Smooth muscle cell (in vitro differentiated cells): ENCODE results near the gene VPS26B. TPM values are rescaled to one million over a fixed set of nuclear protein-coding genes. Genes with fewer than 3 reads are reported as not detected.

Experiments used
- DNase-seq: peaks from one replicate; lab custom pipeline; 2025; ENCODE audit not compliant: unreplicated experiment; lab: John Stamatoyannopoulos, UW
- H2AFZ ChIP-seq: fragments of 200-600 bp; sonication (generic); 2 replicates; pipeline ENCODE4 v1.6.0; 2016; ENCODE audit warnings: antibody characterized with exemption, low read depth, mild to moderate bottlenecking
- H3F3A ChIP-seq: fragments of 200-600 bp; sonication (generic); 2 replicates; pipeline ENCODE4 v1.6.0; 2017; ENCODE audit warnings: antibody characterized with exemption, low read depth
- H3K27ac ChIP-seq: fragments of 200-600 bp; sonication (generic); 2 replicates; pipeline ENCODE4 v1.5.1; 2016; ENCODE audit warnings: low read depth, mild to moderate bottlenecking
- H3K27me3 ChIP-seq: fragments of 200-600 bp; sonication (generic); 2 replicates; pipeline ENCODE4 v1.6.1; 2016; ENCODE audit warnings: low read depth, mild to moderate bottlenecking
- H3K36me3 ChIP-seq: fragments of 200-600 bp; sonication (generic); 2 replicates; pipeline ENCODE4 v1.5.1; 2016; ENCODE audit warnings: low read depth
- H3K4me1 ChIP-seq: fragments of 200-600 bp; sonication (generic); 2 replicates; pipeline ENCODE4 v1.5.1; 2016; ENCODE audit warnings: low read depth
- H3K4me2 ChIP-seq: fragments of 200-600 bp; sonication (generic); 2 replicates; pipeline ENCODE4 v1.6.0; 2016; ENCODE audit warnings: mild to moderate bottlenecking
- H3K4me3 ChIP-seq: fragments of 200-600 bp; sonication (generic); 2 replicates; pipeline ENCODE4 v1.5.1; 2016; ENCODE audit warnings: mild to moderate bottlenecking
- H3K79me2 ChIP-seq: fragments of 200-600 bp; sonication (generic); 2 replicates; pipeline ENCODE4 v1.6.0; 2016; ENCODE audit warnings: low read depth, mild to moderate bottlenecking
- H3K9ac ChIP-seq: fragments of 200-600 bp; sonication (generic); 2 replicates; pipeline ENCODE4 v1.6.0; 2016; ENCODE audit warnings: low read depth
- H3K9me3 ChIP-seq: fragments of 200-600 bp; sonication (generic); replicated peaks from 2 replicates; pipeline ENCODE4 v1.5.1; 2016; ENCODE audit warnings: low read depth
- H4K20me1 ChIP-seq: fragments of 200-600 bp; sonication (generic); 2 replicates; pipeline ENCODE4 v1.6.0; 2016; ENCODE audit warnings: low read depth
- WGBS: methylation state at CpG from one replicate; pipeline ENCODE4 v1.1.7; 2016; ENCODE audit warnings: low lambda C conversion rate; 5-methylcytosine and 5-hydroxymethylcytosine counted together
- polyA plus RNA-seq: library from polyadenylated mRNA; unstranded; fragments of >200 nt; fragmentation: Nextera tagmentation; extraction: Ambion mirVana; gene quantifications from 2 replicates; pipeline ENCODE4 v1.2.1, GENCODE V29; 2016
- total RNA-seq: library from RNA; depleted of rRNA; stranded (reverse); fragments of >200 nt; gene quantifications from 2 replicates; pipeline ENCODE4 v1.2.3, GENCODE V29; 2014
- TF ChIP-seq, protein P1 (sequence below): fragments of 200-600 bp; sonication (generic); IDR thresholded peaks from 2 replicates; pipeline ENCODE4 v1.5.1; 2017; ENCODE audit warnings: borderline replicate concordance, mild to moderate bottlenecking, antibody characterized with exemption; ENCODE audit not compliant: insufficient read depth, poor library complexity, severe bottlenecking

VPS26B gene
- total and polyA plus RNA-seq, 2 experiments from 2014 or later = 30.7 to 48.4 TPM

DNA sequence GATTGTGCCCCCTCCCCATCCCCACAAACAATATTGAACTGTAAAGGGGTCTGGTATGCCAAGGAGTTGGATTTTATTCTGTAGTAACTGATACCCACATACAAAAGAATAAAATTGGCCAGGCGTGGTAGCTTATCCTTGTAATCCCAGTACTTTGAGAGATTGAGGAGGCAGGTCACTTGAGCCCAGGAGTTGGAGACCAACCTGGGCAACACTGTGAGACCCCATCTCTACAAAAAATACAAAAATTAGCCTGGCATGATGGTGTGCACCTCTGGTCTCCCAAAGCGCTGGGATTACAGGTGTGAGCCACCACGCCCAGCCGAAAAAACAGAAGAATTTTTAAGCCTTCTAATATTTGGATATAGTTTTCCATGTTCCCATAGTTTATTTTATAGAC, 47.5 kb downstream of the VPS26B start:
- Histone ChIP-seq H3K4me1 (peaks cover 16% of the 10 kb centered on the region), H3F3A (no peaks in the 10 kb centered on the region), H3K4me2 (no peak overlapping the region), H3K9me3 (no peaks in the 10 kb centered on the region), H3K27me3 (peaks cover 61% of the 10 kb centered on the region), H2AFZ (no peak overlapping the region), H3K4me3 (no peak overlapping the region), H3K9ac (no peak overlapping the region), H3K27ac (no peak overlapping the region), H3K36me3 (no peaks in the 10 kb centered on the region), H4K20me1 (no peaks in the 10 kb centered on the region), H3K79me2 (no peaks in the 10 kb centered on the region)
- DNase-seq = no peak
- TF ChIP-seq, protein P1, sequence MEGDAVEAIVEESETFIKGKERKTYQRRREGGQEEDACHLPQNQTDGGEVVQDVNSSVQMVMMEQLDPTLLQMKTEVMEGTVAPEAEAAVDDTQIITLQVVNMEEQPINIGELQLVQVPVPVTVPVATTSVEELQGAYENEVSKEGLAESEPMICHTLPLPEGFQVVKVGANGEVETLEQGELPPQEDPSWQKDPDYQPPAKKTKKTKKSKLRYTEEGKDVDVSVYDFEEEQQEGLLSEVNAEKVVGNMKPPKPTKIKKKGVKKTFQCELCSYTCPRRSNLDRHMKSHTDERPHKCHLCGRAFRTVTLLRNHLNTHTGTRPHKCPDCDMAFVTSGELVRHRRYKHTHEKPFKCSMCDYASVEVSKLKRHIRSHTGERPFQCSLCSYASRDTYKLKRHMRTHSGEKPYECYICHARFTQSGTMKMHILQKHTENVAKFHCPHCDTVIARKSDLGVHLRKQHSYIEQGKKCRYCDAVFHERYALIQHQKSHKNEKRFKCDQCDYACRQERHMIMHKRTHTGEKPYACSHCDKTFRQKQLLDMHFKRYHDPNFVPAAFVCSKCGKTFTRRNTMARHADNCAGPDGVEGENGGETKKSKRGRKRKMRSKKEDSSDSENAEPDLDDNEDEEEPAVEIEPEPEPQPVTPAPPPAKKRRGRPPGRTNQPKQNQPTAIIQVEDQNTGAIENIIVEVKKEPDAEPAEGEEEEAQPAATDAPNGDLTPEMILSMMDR = no peak
- 93% methylated on average over 4 of the region's 4 CpGs for whole genome bisulfite sequencing

DNA sequence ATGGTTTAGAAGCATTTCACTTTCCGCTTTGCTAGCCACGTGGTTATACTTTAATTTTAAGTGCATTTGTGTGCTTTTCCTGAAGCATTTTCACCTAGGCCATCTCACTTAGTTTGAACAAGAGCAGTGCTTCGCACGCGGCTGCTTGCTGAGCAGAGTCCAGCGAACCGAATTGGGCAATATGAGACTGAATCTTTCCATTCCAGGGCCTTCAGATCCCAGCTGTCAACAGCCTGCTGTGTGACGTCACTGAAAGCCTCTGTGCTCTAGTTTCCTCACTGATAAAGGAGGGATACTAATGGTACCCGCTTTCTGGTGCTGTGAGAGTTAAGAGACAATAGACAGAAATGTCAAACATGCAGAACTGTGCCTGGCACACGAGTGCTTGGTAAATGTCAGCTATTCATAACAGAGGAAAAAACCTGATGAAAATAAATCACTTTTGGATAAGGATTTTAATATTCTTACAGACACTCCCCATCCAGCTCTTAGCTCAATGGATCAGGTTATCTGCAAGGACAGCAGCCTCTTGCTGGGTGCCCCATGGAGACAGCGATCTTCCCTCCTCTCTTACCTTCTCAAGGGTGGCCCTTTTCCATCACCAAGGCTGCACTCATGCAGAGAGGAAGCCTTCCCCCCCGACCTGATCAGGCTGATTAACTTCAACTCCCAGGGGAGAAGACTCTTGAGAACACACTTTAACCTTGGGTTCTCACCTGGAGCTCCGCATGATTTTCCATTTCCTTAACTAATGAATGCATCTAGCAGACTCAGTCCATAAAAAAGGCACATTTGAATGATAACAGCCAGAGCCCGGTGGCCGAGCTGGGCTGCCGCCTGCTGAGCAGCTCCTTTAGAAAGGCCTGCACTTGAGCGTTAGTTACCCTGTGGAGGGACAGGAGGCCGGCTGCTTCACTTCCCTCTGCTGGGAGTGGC, 48.2 kb downstream of the VPS26B start:
- TF ChIP-seq, protein P1 = no peak
- peaks cover 67% of the 10 kb centered on the region for H3K27me3 ChIP-seq

DNA sequence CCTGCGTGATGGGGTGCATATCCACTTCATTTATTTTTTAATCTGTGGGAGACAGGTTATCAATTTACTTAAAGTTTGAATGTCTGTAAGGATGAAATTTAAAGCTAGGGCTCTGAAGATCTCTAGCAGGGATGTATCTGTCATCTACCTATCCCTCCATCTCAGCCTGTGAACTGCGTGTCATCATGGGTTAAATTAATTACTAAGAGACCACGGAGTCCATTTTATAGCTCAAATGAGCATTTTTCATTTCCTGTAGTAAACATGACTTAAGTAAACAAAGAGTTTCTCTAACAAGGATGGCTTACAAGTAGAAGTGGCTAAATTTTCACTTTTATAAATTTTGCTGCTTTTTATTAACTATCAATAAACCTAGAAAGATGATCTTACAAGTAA, 48.8 kb downstream of the VPS26B start:
- Histone ChIP-seq H3K4me3 (no peak overlapping the region), H3K9me3 (no peaks in the 10 kb centered on the region), H2AFZ (no peak overlapping the region), H3K4me1 (peaks cover 17% of the 10 kb centered on the region), H3K27ac (no peak overlapping the region), H4K20me1 (no peaks in the 10 kb centered on the region), H3K36me3 (no peaks in the 10 kb centered on the region), H3F3A (no peaks in the 10 kb centered on the region), H3K79me2 (no peaks in the 10 kb centered on the region), H3K4me2 (no peak overlapping the region), H3K9ac (no peak overlapping the region), H3K27me3 (peaks cover 74% of the 10 kb centered on the region)
- TF ChIP-seq, protein P1 = no peak
- DNase-seq = no peak
- 25% methylated on average over 3 of the region's 3 CpGs for WGBS

More for the DNA sequence above, 48.2 kb downstream of the VPS26B start:
- H3K27ac ChIP-seq = no peak overlapping the region
- H3K79me2 ChIP-seq = no peaks in the 10 kb centered on the region
- H3K9ac ChIP-seq = no peak overlapping the region
- no peaks in the 10 kb centered on the region for H3K9me3 ChIP-seq
- no peaks in the 10 kb centered on the region for H3K36me3 ChIP-seq
- H2AFZ ChIP-seq = no peak overlapping the region
- DNase-seq = no peak
- no peaks in the 10 kb centered on the region for H3F3A ChIP-seq
- 23% methylated on average over 18 of the region's 18 CpGs for WGBS
- no peaks in the 10 kb centered on the region for H4K20me1 ChIP-seq
- H3K4me1 ChIP-seq = peaks cover 17% of the 10 kb centered on the region
- no peak overlapping the region for H3K4me3 ChIP-seq
- H3K4me2 ChIP-seq = no peak overlapping the region

DNA sequence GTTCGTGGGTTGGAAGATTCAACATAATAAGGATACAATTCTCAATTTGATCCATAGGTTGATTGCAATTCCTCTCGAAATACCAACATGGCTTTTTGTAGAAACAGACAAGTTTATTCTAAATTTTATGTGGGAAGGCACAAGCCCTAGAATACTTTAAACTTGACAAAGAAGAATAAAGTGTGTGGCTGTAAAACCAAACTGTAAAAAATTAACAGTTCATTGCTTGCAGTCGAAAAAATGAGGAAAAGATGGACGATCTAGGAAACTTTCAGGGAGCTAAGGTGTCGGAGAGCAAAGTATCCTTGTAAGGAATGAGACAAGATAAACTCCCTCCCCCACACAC, 50.7 kb downstream of the VPS26B start:
- H3K27me3 ChIP-seq = peaks cover 85% of the 10 kb centered on the region
- H3K27ac ChIP-seq = no peak overlapping the region
- H2AFZ ChIP-seq = peak overlapping the region; percentile 86

More for the DNA sequence above, 50.7 kb downstream of the VPS26B start:
- H3K4me3 ChIP-seq = peak overlapping the region; percentile 47
- no peaks in the 10 kb centered on the region for H3F3A ChIP-seq
- H3K4me2 ChIP-seq = peak overlapping the region; percentile 88
- no peak for DNase-seq
- no peaks in the 10 kb centered on the region for H4K20me1 ChIP-seq
- WGBS = 7% methylated on average over 5 of the region's 5 CpGs
- TF ChIP-seq, protein P1 = no peak
- no peak overlapping the region for H3K9ac ChIP-seq
- peaks cover 17% of the 10 kb centered on the region for H3K4me1 ChIP-seq
- H3K79me2 ChIP-seq = no peaks in the 10 kb centered on the region
- no peaks in the 10 kb centered on the region for H3K36me3 ChIP-seq
- H3K9me3 ChIP-seq = no peaks in the 10 kb centered on the region
